Measurements from ENCODE around the gene NDUFB7. TPM values are rescaled to one million over a fixed set of nuclear protein-coding genes. Genes with fewer than 3 reads are reported as not detected.
"Not testable (repeated sequence)": the region's sequence is repeated elsewhere in the genome, so short reads cannot be mapped to it uniquely, and the experiment has no call there.

Gene NDUFB7
- polyA plus RNA-seq, 1 of the 3 experiments (the other 2 are of a cell fraction), result 465 TPM

DNA sequence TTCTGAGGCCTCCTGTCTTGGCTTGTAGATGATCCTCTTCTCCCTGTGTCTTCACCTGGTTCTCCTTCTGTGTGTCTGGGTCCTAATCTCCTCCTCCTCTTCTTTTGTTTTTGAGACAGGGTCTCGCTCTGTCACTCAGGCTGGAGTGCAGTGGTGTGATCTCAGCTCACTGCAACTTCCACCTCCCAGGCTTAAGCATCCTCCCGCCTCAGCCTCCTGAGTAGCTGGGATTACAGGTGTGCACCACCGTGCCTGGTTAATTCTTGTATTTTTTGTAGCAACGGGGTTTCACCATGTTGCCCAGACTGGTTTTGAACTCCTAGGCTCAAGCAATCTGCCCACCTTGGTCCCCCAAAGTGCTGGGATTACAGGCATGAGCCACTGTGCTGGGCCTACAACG is 40.4 kb upstream of the NDUFB7 start:
- DNase-seq; POLR2A ChIA-PET; H3K36me3 ChIP-seq (replicated peaks in 1 of 2; ENCODE audit: control insufficient read depth in 1 of 2, insufficient read depth in 2 of 2, low read length in 1 of 2); H3K4me1 ChIP-seq (ENCODE audit: control insufficient read depth in 1 of 2, insufficient read depth in 2 of 2, low read depth in 1 of 2, low read length in 1 of 2); H2AFZ ChIP-seq (ENCODE audit: low read depth); H3F3A ChIP-seq (replicated peaks; ENCODE audit: insufficient read depth); H3K79me2 ChIP-seq (ENCODE audit: insufficient read depth); H3K9me2 ChIP-seq; H3K9ac ChIP-seq; H4K20me1 ChIP-seq (ENCODE audit: insufficient read depth); H3K9me3 ChIP-seq; H3K4me3 ChIP-seq (ENCODE audit: low read depth in 2 of 2, low read length in 1 of 2); H3K4me2 ChIP-seq; H3K27me3 ChIP-seq (ENCODE audit: insufficient read depth); CTCF ChIA-PET; H3K27ac ChIP-seq (ENCODE audit: low read depth in 2 of 2, low read length in 1 of 2): not testable (repeated sequence)
- 0% methylated on average over 5 of the region's 5 CpGs for WGBS (ENCODE audit: low lambda C conversion rate)

DNA sequence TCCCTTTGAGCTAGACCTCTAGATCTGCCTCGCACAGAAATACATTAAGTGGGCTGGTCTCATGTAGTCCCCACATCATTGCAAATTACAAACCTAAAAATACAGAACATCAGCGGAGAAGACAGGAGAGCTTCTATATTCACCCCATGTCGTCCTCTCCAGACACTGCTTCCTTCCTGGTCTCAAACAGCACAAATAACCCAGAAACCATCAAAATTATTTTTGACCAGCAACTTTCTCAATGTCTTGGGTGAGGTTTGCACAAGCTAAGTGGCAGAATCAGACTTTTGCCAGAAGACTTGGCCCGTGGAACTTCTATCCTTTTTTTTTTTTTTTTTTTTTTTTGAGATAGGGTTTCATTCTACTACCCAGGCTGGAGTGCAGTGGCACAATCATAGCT is 39.2 kb upstream of the NDUFB7 start:
- CTCF ChIA-PET, result no interaction called here
- no peaks in the 10 kb centered on the region for H3K9me3 ChIP-seq
- WGBS (ENCODE audit: low lambda C conversion rate), result 17% methylated on average over 4 of the region's 4 CpGs

DNA sequence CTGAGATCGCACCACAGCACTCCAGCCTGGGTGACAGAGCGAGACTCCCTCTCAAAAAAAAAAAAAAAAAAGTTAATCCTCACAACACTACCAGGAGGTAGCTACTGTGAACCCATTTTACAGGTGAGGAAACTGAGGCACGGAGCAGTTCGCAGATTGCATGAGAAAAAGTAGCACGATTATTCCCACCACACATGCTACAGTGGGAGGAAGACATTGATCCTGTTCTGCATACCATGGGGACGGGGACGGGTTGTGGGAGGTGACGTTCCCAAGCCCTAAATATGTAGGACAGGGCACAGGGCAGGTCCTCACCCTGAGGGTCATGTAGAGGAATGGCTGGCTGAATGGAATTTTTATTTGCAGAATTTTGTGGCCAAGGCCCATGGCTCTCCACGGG is 34.8 kb upstream of the NDUFB7 start:
- DNase-seq, result no peak
- no peaks in the 10 kb centered on the region for H4K20me1 ChIP-seq (ENCODE audit: insufficient read depth)
- H3K9me2 ChIP-seq, result no peaks in the 10 kb centered on the region
- peaks cover 21% of the 10 kb centered on the region for H3K27me3 ChIP-seq (ENCODE audit: insufficient read depth)
- H3K36me3 ChIP-seq (replicated peaks in 1 of 2; ENCODE audit: control insufficient read depth in 1 of 2, insufficient read depth in 2 of 2, low read length in 1 of 2), result no peaks in the 10 kb centered on the region
- no peak overlapping the region for H3K4me3 ChIP-seq (ENCODE audit: low read depth in 2 of 2, low read length in 1 of 2)
- no peak overlapping the region for H2AFZ ChIP-seq (ENCODE audit: low read depth)
- no peaks in the 10 kb centered on the region for H3F3A ChIP-seq (replicated peaks; ENCODE audit: insufficient read depth)
- 15% methylated on average over 8 of the region's 9 CpGs for WGBS (ENCODE audit: low lambda C conversion rate)
- no peak overlapping the region for H3K9ac ChIP-seq
- H3K27ac ChIP-seq (ENCODE audit: low read depth in 2 of 2, low read length in 1 of 2), result no peak overlapping the region
- H3K4me1 ChIP-seq (ENCODE audit: control insufficient read depth in 1 of 2, insufficient read depth in 2 of 2, low read depth in 1 of 2, low read length in 1 of 2), result no peaks in the 10 kb centered on the region
- ChIA-PET CTCF (no interaction called here), POLR2A (no interaction called here)
- H3K4me2 ChIP-seq, result no peak overlapping the region
- H3K9me3 ChIP-seq, result no peaks in the 10 kb centered on the region
- no peaks in the 10 kb centered on the region for H3K79me2 ChIP-seq (ENCODE audit: insufficient read depth)
- TF ChIP-seq, protein P1, sequence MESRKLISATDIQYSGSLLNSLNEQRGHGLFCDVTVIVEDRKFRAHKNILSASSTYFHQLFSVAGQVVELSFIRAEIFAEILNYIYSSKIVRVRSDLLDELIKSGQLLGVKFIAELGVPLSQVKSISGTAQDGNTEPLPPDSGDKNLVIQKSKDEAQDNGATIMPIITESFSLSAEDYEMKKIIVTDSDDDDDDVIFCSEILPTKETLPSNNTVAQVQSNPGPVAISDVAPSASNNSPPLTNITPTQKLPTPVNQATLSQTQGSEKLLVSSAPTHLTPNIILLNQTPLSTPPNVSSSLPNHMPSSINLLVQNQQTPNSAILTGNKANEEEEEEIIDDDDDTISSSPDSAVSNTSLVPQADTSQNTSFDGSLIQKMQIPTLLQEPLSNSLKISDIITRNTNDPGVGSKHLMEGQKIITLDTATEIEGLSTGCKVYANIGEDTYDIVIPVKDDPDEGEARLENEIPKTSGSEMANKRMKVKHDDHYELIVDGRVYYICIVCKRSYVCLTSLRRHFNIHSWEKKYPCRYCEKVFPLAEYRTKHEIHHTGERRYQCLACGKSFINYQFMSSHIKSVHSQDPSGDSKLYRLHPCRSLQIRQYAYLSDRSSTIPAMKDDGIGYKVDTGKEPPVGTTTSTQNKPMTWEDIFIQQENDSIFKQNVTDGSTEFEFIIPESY (IDR thresholded peaks at IDR 0.05; ENCODE audit: borderline replicate concordance, low read depth), result no peak
- TF ChIP-seq, protein P2, sequence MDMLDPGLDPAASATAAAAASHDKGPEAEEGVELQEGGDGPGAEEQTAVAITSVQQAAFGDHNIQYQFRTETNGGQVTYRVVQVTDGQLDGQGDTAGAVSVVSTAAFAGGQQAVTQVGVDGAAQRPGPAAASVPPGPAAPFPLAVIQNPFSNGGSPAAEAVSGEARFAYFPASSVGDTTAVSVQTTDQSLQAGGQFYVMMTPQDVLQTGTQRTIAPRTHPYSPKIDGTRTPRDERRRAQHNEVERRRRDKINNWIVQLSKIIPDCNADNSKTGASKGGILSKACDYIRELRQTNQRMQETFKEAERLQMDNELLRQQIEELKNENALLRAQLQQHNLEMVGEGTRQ (IDR thresholded peaks at IDR 0.05; ENCODE audit: borderline replicate concordance, low read depth, low read length), result no peak
- no peak for TF ChIP-seq YY1 (IDR thresholded peaks at IDR 0.05; ENCODE audit: low read depth)
- no peak for TF ChIP-seq RAD21 (IDR thresholded peaks at IDR 0.05; ENCODE audit: low read length)
- no peak for TF ChIP-seq RCOR1 (IDR thresholded peaks at IDR 0.05; ENCODE audit: low read length)
- TF ChIP-seq, protein P3, sequence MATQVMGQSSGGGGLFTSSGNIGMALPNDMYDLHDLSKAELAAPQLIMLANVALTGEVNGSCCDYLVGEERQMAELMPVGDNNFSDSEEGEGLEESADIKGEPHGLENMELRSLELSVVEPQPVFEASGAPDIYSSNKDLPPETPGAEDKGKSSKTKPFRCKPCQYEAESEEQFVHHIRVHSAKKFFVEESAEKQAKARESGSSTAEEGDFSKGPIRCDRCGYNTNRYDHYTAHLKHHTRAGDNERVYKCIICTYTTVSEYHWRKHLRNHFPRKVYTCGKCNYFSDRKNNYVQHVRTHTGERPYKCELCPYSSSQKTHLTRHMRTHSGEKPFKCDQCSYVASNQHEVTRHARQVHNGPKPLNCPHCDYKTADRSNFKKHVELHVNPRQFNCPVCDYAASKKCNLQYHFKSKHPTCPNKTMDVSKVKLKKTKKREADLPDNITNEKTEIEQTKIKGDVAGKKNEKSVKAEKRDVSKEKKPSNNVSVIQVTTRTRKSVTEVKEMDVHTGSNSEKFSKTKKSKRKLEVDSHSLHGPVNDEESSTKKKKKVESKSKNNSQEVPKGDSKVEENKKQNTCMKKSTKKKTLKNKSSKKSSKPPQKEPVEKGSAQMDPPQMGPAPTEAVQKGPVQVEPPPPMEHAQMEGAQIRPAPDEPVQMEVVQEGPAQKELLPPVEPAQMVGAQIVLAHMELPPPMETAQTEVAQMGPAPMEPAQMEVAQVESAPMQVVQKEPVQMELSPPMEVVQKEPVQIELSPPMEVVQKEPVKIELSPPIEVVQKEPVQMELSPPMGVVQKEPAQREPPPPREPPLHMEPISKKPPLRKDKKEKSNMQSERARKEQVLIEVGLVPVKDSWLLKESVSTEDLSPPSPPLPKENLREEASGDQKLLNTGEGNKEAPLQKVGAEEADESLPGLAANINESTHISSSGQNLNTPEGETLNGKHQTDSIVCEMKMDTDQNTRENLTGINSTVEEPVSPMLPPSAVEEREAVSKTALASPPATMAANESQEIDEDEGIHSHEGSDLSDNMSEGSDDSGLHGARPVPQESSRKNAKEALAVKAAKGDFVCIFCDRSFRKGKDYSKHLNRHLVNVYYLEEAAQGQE (IDR thresholded peaks at IDR 0.05; ENCODE audit: low read depth, low read length), result no peak
- TF ChIP-seq RXRA (IDR thresholded peaks at IDR 0.05; ENCODE audit: borderline replicate concordance, low read depth), result no peak
- no peak for TF ChIP-seq MEF2A (IDR thresholded peaks at IDR 0.05; ENCODE audit: borderline replicate concordance, low read depth)
- TF ChIP-seq, protein P4, sequence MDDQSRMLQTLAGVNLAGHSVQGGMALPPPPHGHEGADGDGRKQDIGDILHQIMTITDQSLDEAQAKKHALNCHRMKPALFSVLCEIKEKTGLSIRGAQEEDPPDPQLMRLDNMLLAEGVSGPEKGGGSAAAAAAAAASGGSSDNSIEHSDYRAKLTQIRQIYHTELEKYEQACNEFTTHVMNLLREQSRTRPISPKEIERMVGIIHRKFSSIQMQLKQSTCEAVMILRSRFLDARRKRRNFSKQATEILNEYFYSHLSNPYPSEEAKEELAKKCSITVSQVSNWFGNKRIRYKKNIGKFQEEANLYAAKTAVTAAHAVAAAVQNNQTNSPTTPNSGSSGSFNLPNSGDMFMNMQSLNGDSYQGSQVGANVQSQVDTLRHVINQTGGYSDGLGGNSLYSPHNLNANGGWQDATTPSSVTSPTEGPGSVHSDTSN (IDR thresholded peaks at IDR 0.05), result no peak
- no peak for TF ChIP-seq ELF1 (IDR thresholded peaks at IDR 0.05)
- no peak for TF ChIP-seq GABPA (IDR thresholded peaks at IDR 0.05; ENCODE audit: low read depth)

More for the DNA sequence above, 39.2 kb upstream of the NDUFB7 start:
- POLR2A ChIA-PET, result no interaction called here
- H3K9ac ChIP-seq, result no peak overlapping the region
- TF ChIP-seq NRF1 (IDR thresholded peaks at IDR 0.05; ENCODE audit: low read depth, low read length) (no peak), GATA2 (CRISPR knock-in tag; IDR thresholded peaks at IDR 0.05) (no peak)
- TF ChIP-seq, protein P4 (IDR thresholded peaks at IDR 0.05), result no peak
- no peaks in the 10 kb centered on the region for H3K4me1 ChIP-seq (ENCODE audit: control insufficient read depth in 1 of 2, insufficient read depth in 2 of 2, low read depth in 1 of 2, low read length in 1 of 2)
- H3K9me2 ChIP-seq, result no peaks in the 10 kb centered on the region
- no peak for DNase-seq
- no peak overlapping the region for H2AFZ ChIP-seq (ENCODE audit: low read depth)
- H3K27me3 ChIP-seq (ENCODE audit: insufficient read depth), result peaks cover 7% of the 10 kb centered on the region
- H3K79me2 ChIP-seq (ENCODE audit: insufficient read depth), result no peaks in the 10 kb centered on the region
- no peaks in the 10 kb centered on the region for H3F3A ChIP-seq (replicated peaks; ENCODE audit: insufficient read depth)
- H3K4me2 ChIP-seq, result no peak overlapping the region
- no peak overlapping the region for H3K27ac ChIP-seq (ENCODE audit: low read depth in 2 of 2, low read length in 1 of 2)
- H3K4me3 ChIP-seq (ENCODE audit: low read depth in 2 of 2, low read length in 1 of 2), result no peak overlapping the region
- no peaks in the 10 kb centered on the region for H3K36me3 ChIP-seq (replicated peaks in 1 of 2; ENCODE audit: control insufficient read depth in 1 of 2, insufficient read depth in 2 of 2, low read length in 1 of 2)
- H4K20me1 ChIP-seq (ENCODE audit: insufficient read depth), result no peaks in the 10 kb centered on the region
